ENCODE data around the gene MOAP1. TPM values are rescaled to one million over a fixed set of nuclear protein-coding genes. Genes with fewer than 3 reads are reported as not detected.
A peak's percentile ranks its signal among the peaks of the same experiment; 100 is the strongest.

MOAP1 gene
- polyA plus RNA-seq, 1 experiment: 15.5 TPM

DNA sequence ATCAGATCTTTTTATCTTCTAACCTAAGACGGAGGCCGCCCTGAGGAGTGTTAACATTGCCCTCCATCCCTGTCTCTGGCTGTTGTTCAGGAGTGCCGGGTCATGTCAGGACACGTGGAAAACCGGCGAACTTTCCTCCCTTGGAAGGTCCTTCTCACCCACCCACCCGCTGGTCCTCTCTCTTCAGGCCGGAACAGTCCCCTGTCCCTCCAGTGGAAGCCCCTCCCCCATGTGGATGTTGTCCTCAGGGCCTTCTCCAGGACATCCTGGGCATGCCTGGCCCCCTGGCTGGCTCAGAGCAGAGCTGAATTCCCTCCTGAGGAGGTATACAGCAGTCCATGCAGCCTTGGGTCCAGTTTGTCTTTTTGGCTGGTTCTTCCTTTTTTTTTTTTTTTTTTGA is 48.7 kb downstream of the MOAP1 start:
- ChIA-PET CTCF (interaction anchor here (4.8 kb wide), 2 partner anchors 22 to 184 kb away, joined by 26 to 41 read pairs; partner anchors contain the start of gene ITPK1), POLR2A (no interaction called here)
- H3K36me3 ChIP-seq (ENCODE audit: control insufficient read depth, insufficient read depth, low read length): no peaks in the 10 kb centered on the region
- no peak for DNase-seq (ENCODE audit: low read depth)
- H3K27me3 ChIP-seq (ENCODE audit: control insufficient read depth, insufficient read depth, low read length): peaks cover 3% of the 10 kb centered on the region; the same call in 1 of the 2 replicates
- no peak overlapping the region for H3K4me3 ChIP-seq (ENCODE audit: low read depth, low read length)
- TF ChIP-seq, protein P1, sequence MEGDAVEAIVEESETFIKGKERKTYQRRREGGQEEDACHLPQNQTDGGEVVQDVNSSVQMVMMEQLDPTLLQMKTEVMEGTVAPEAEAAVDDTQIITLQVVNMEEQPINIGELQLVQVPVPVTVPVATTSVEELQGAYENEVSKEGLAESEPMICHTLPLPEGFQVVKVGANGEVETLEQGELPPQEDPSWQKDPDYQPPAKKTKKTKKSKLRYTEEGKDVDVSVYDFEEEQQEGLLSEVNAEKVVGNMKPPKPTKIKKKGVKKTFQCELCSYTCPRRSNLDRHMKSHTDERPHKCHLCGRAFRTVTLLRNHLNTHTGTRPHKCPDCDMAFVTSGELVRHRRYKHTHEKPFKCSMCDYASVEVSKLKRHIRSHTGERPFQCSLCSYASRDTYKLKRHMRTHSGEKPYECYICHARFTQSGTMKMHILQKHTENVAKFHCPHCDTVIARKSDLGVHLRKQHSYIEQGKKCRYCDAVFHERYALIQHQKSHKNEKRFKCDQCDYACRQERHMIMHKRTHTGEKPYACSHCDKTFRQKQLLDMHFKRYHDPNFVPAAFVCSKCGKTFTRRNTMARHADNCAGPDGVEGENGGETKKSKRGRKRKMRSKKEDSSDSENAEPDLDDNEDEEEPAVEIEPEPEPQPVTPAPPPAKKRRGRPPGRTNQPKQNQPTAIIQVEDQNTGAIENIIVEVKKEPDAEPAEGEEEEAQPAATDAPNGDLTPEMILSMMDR (IDR thresholded peaks at IDR 0.05; ENCODE audit: insufficient read depth, low read depth, low read length): no peak

DNA sequence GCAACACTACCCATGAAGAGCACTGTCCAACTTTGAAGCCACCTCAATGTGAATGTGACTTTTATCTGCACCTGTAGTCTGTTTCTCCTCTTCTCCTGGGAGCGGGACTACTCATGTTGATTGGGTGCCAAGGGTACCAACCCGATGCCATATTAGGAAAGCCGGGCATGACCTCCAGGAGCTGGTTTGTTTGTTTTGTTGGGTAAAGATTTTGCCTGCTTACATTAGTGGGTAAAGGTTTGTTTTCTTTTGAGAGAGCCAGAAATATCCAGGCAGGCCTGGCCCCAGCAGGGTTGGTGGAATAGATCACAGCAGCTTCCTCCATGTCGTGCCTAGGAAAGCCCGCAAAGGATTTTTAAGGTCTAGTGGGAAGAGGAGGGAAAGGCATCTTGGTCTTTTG is 49.3 kb downstream of the MOAP1 start:
- ChIA-PET POLR2A (no interaction called here), CTCF (interaction anchor here (4.8 kb wide), 2 partner anchors 22 to 183 kb away, joined by 26 to 41 read pairs; partner anchors contain the start of gene ITPK1)
- Histone ChIP-seq H3K4me3 (ENCODE audit: low read depth, low read length) (no peak overlapping the region), H3K27me3 (ENCODE audit: control insufficient read depth, insufficient read depth, low read length) (peaks cover 3% of the 10 kb centered on the region; the same call in 1 of the 2 replicates), H3K36me3 (ENCODE audit: control insufficient read depth, insufficient read depth, low read length) (no peaks in the 10 kb centered on the region)
- no peak for DNase-seq (ENCODE audit: low read depth)
- TF ChIP-seq, protein P1 (IDR thresholded peaks at IDR 0.05; ENCODE audit: insufficient read depth, low read depth, low read length): no peak

DNA sequence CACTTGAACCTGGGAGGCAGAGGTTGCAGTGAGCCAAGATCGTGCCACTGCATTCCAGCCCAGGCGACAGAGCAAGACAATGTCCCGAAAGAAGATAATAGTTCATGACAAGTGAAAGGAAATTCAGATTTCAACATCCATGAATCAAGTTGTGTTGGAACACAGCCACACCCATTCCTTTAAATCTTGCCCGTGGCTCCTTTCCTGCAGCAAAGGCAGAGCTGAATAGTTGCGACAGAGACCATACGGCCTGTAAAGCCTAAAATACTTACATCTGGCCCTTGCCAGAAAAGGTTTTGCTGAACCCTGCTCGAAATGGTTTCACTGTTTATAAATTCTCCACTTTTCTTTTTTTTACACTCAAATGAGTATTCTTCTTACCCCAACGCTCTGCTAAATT is 51.2 kb downstream of the MOAP1 start:
- no peak overlapping the region for H3K4me3 ChIP-seq (ENCODE audit: low read depth, low read length)
- TF ChIP-seq, protein P1 (IDR thresholded peaks at IDR 0.05; ENCODE audit: insufficient read depth, low read depth, low read length): no peak
- peaks cover 8% of the 10 kb centered on the region for H3K27me3 ChIP-seq (ENCODE audit: control insufficient read depth, insufficient read depth, low read length)
- POLR2A ChIA-PET: no interaction called here
- CTCF ChIA-PET: interaction anchor here (1.5 to 9.5 kb wide), 4 partner anchors 10 to 181 kb away, joined by 4 to 78 read pairs (median 16); no protein-coding TSS in a partner anchor
- no peaks in the 10 kb centered on the region for H3K36me3 ChIP-seq (ENCODE audit: control insufficient read depth, insufficient read depth, low read length)
- DNase-seq (ENCODE audit: low read depth): peak; percentile 70

DNA sequence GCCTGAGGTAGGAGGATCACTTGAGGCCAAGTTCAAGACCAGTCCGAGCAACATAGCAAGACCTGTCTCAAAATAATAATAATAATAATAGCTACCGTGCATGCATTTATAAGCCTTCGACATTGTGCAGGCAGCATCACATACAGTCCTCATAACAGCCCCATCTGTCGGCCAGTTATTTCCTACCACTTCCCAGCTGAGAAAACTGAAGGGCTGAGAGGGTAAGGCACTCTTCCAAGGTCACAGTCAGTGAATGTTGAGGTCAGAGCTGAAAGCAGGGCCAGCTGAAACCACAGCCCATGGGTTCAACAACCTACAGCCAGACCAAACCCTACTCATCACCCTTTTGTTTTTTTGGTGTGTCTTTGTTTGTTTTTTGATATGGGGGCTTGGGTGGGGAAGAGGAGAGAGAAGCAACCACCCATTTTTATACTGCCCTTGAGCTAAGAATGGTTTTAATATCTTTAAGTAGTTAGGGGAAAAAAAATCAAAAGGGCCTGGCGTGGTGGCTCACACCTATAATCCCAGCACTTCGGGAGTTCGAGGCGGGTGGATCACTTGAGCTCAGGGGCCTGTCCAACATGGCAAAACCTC is 52.1 kb downstream of the MOAP1 start:
- Histone ChIP-seq H3K27me3 (ENCODE audit: control insufficient read depth, insufficient read depth, low read length) (peaks cover 7% of the 10 kb centered on the region), H3K4me3 (ENCODE audit: low read depth, low read length) (no peak overlapping the region), H3K36me3 (ENCODE audit: control insufficient read depth, insufficient read depth, low read length) (no peaks in the 10 kb centered on the region)
- TF ChIP-seq, protein P1 (IDR thresholded peaks at IDR 0.05; ENCODE audit: insufficient read depth, low read depth, low read length): peak; percentile 49
- CTCF ChIA-PET: interaction anchor here (0.6 to 9.5 kb wide), 15 partner anchors 9 to 201 kb away, joined by 3 to 78 read pairs (median 4); no protein-coding TSS in a partner anchor
- DNase-seq (ENCODE audit: low read depth): no peak
- POLR2A ChIA-PET: interaction anchor here (0.6 kb wide), 1 partner anchor 54 kb away, joined by 3 read pairs; no protein-coding TSS in a partner anchor

Other genes starting within 250 kb of the MOAP1 start
- gene ITPK1, start 69.0 kb downstream of the MOAP1 start, polyA plus RNA-seq (2011; rRNA removed): 37.0 and 49.0 TPM in 2 replicates
- gene LYSET, start 420 bp upstream of the MOAP1 start, polyA plus RNA-seq (2011; rRNA removed): 6.8 and 12.8 TPM in 2 replicates
- 4.5 and 7.7 TPM in 2 replicates for gene GON7, start 22.2 kb upstream of the MOAP1 start, polyA plus RNA-seq (2011; rRNA removed)
- 25.4 and 30.3 TPM in 2 replicates for gene UBR7, start 22.4 kb upstream of the MOAP1 start, polyA plus RNA-seq (2011; rRNA removed)
- gene BTBD7, start 148.1 kb upstream of the MOAP1 start, polyA plus RNA-seq (2011; rRNA removed): 17.7 and 18.2 TPM in 2 replicates
- gene COX8C, start 162.3 kb upstream of the MOAP1 start, polyA plus RNA-seq (2011; rRNA removed): not detected in 2 replicates
- gene UNC79, start 246.0 kb upstream of the MOAP1 start, polyA plus RNA-seq (2011; rRNA removed): 0.02 and 0.04 TPM in 2 replicates

Measured in BJ (cell line).